ENCODE results near the gene SLC41A3.

GRCh38 chr3:126076140-126076539, 7.8 kb downstream of the SLC41A3 start:
- no peak for TF ChIP-seq POLR2A (IDR thresholded peaks at IDR 0.05; ENCODE audit: low read depth, low read length)
- TF ChIP-seq POU2F2 (IDR thresholded peaks at IDR 0.05; ENCODE audit: low read depth, low read length): no peak
- no peak for TF ChIP-seq POLR2AphosphoS5 (IDR thresholded peaks at IDR 0.05; ENCODE audit: low read depth, low read length)
- no peak for TF ChIP-seq TAF1 (IDR thresholded peaks at IDR 0.05; ENCODE audit: low read depth, low read length)
- no peak for TF ChIP-seq SPI1 (IDR thresholded peaks at IDR 0.05; ENCODE audit: low read depth, low read length)
- no peak for TF ChIP-seq PAX5 (IDR thresholded peaks at IDR 0.05; ENCODE audit: insufficient read depth, low read length, severe bottlenecking)
